ENCODE data around the gene RPP14.
"Not testable (repeated sequence)": the region's sequence is repeated elsewhere in the genome, so short reads cannot be mapped to it uniquely, and the experiment has no call there.

Gene RPP14

GRCh38 chr3:58270485-58270884 lies 35.6 kb upstream of the RPP14 start:
- H3K79me2 ChIP-seq (ENCODE audit: insufficient read depth, low read depth) = no peaks in the 10 kb centered on the region
- TF ChIP-seq, protein P1, sequence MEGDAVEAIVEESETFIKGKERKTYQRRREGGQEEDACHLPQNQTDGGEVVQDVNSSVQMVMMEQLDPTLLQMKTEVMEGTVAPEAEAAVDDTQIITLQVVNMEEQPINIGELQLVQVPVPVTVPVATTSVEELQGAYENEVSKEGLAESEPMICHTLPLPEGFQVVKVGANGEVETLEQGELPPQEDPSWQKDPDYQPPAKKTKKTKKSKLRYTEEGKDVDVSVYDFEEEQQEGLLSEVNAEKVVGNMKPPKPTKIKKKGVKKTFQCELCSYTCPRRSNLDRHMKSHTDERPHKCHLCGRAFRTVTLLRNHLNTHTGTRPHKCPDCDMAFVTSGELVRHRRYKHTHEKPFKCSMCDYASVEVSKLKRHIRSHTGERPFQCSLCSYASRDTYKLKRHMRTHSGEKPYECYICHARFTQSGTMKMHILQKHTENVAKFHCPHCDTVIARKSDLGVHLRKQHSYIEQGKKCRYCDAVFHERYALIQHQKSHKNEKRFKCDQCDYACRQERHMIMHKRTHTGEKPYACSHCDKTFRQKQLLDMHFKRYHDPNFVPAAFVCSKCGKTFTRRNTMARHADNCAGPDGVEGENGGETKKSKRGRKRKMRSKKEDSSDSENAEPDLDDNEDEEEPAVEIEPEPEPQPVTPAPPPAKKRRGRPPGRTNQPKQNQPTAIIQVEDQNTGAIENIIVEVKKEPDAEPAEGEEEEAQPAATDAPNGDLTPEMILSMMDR (conservative IDR thresholded peaks at IDR 0.05; ENCODE audit: low read depth, low read length) = no peak
- H3K4me3 ChIP-seq (IDR thresholded peaks at IDR 0.05; ENCODE audit: insufficient read depth, low read depth, low read length) = no peak overlapping the region
- H3K4me2 ChIP-seq = no peak overlapping the region
- no peaks in the 10 kb centered on the region for H4K20me1 ChIP-seq (ENCODE audit: insufficient read depth)
- no peak overlapping the region for H2AFZ ChIP-seq (ENCODE audit: low read depth)
- H3K27ac ChIP-seq = no peak overlapping the region
- H3K27me3 ChIP-seq (ENCODE audit: insufficient read depth, low read depth) = no peaks in the 10 kb centered on the region
- no peak overlapping the region for H3K9ac ChIP-seq
- no peaks in the 10 kb centered on the region for H3K4me1 ChIP-seq (ENCODE audit: low read depth, poor library complexity, severe bottlenecking)
- H3K36me3 ChIP-seq (ENCODE audit: insufficient read depth) = no peaks in the 10 kb centered on the region

- H3K27me3 ChIP-seq (ENCODE audit: insufficient read depth, low read depth) = no peaks in the 10 kb centered on the region
- H3K79me2 ChIP-seq (ENCODE audit: insufficient read depth, low read depth) = no peaks in the 10 kb centered on the region
- H3K27ac ChIP-seq = no peak overlapping the region
- TF ChIP-seq, protein P1 (conservative IDR thresholded peaks at IDR 0.05; ENCODE audit: low read depth, low read length) = no peak
- H3K36me3 ChIP-seq (ENCODE audit: insufficient read depth) = no peaks in the 10 kb centered on the region
- H3K4me2 ChIP-seq = no peak overlapping the region
- H4K20me1 ChIP-seq (ENCODE audit: insufficient read depth) = no peaks in the 10 kb centered on the region
- H2AFZ ChIP-seq (ENCODE audit: low read depth) = no peak overlapping the region
- H3K4me1 ChIP-seq (ENCODE audit: low read depth, poor library complexity, severe bottlenecking) = no peaks in the 10 kb centered on the region
- H3K9ac ChIP-seq = no peak overlapping the region
- H3K4me3 ChIP-seq (IDR thresholded peaks at IDR 0.05; ENCODE audit: insufficient read depth, low read depth, low read length) = no peak overlapping the region
Observed at GRCh38 chr3:58271901-58272501, 34.0 kb upstream of the RPP14 start.

DNA sequence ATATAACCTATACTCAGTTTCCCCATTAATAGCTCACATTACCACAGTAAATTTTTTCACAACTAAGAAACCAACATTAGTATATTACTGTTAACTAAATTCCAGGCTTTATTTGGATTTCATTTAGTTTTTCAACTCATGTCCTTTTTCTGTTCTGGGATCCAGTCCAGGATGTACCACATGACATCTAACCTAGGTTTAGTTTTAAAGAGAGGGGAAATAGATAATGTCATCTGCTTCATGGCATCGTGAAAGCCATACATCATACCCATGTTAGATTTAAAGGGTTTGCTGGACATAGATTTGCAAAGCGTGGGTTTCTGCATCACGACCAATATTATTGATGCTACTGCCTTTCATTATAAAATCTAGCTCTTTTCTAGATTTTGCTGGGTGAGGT lies 33.2 kb upstream of the RPP14 start:
- H3K4me3 ChIP-seq (IDR thresholded peaks at IDR 0.05; ENCODE audit: insufficient read depth, low read depth, low read length) = no peak overlapping the region
- no peaks in the 10 kb centered on the region for H3K79me2 ChIP-seq (ENCODE audit: insufficient read depth, low read depth)
- no peaks in the 10 kb centered on the region for H3K4me1 ChIP-seq (ENCODE audit: low read depth, poor library complexity, severe bottlenecking)
- TF ChIP-seq, protein P1 (conservative IDR thresholded peaks at IDR 0.05; ENCODE audit: low read depth, low read length) = no peak
- no peak overlapping the region for H3K4me2 ChIP-seq
- no peaks in the 10 kb centered on the region for H3K36me3 ChIP-seq (ENCODE audit: insufficient read depth)
- H3K27ac ChIP-seq = no peak overlapping the region
- H3K27me3 ChIP-seq (ENCODE audit: insufficient read depth, low read depth) = no peaks in the 10 kb centered on the region
- no peak overlapping the region for H3K9ac ChIP-seq
- H4K20me1 ChIP-seq (ENCODE audit: insufficient read depth) = no peaks in the 10 kb centered on the region
- H2AFZ ChIP-seq (ENCODE audit: low read depth) = no peak overlapping the region

GRCh38 chr3:58273362-58273761 lies 32.7 kb upstream of the RPP14 start:
- H2AFZ ChIP-seq (ENCODE audit: low read depth); H3K79me2 ChIP-seq (ENCODE audit: insufficient read depth, low read depth); H3K27ac ChIP-seq; H3K36me3 ChIP-seq (ENCODE audit: insufficient read depth); H3K9ac ChIP-seq; H3K4me2 ChIP-seq; H3K27me3 ChIP-seq (ENCODE audit: insufficient read depth, low read depth); H3K4me1 ChIP-seq (ENCODE audit: low read depth, poor library complexity, severe bottlenecking); H4K20me1 ChIP-seq (ENCODE audit: insufficient read depth); H3K4me3 ChIP-seq (IDR thresholded peaks at IDR 0.05; ENCODE audit: insufficient read depth, low read depth, low read length): not testable (repeated sequence)

DNA sequence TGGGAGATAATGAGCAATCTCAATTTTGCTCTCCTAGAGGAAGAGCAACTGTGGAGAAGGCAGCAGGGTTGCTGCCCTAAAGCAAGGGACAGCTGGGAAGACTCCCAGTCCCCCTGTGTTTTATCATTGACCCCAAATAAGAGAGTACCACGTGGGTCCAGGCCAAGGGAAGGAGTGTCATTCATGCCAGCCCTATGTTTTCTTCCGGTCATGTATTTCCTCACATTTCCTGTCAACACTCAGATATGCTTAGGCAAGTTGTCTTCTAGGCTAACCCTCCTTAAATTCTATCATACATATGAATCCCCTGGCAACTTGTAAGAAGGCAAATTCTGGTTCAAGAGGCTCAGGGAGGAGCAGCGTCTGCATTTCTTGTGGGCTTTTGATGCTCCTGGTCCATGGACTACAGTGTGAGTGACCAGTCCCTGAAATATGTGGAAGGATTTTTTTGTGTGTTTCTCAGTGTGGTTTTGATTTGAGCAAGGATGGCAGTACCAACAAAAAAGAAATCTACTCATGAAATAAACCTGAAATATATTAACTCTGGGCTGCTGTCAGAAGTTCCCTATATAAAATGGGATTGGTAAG lies 31.9 kb upstream of the RPP14 start:
- Histone ChIP-seq H3K4me2 (no peak overlapping the region), H3K4me1 (ENCODE audit: low read depth, poor library complexity, severe bottlenecking) (no peaks in the 10 kb centered on the region), H3K27ac (no peak overlapping the region), H3K9ac (no peak overlapping the region), H4K20me1 (ENCODE audit: insufficient read depth) (no peaks in the 10 kb centered on the region), H3K79me2 (ENCODE audit: insufficient read depth, low read depth) (no peaks in the 10 kb centered on the region), H3K36me3 (ENCODE audit: insufficient read depth) (no peaks in the 10 kb centered on the region), H3K4me3 (IDR thresholded peaks at IDR 0.05; ENCODE audit: insufficient read depth, low read depth, low read length) (no peak overlapping the region), H3K27me3 (ENCODE audit: insufficient read depth, low read depth) (no peaks in the 10 kb centered on the region), H2AFZ (ENCODE audit: low read depth) (no peak overlapping the region)
- TF ChIP-seq, protein P1 (conservative IDR thresholded peaks at IDR 0.05; ENCODE audit: low read depth, low read length) = no peak

Measured in KMS-11 (cell line).